GM12874 (cell line): ENCODE measurements around the gene KIAA0930.

Source experiments
- TF ChIP-seq, protein P1 (sequence below): IDR thresholded peaks from 2 replicates; pipeline ENCODE4 v1.5.1; 2011; ENCODE audit warnings: low read depth, mild to moderate bottlenecking, control low read depth, low read length, moderate library complexity; ENCODE audit not compliant: insufficient read depth

Gene KIAA0930

GRCh38 chr22:45188779-45189178, 51.9 kb downstream of the KIAA0930 start:
- TF ChIP-seq, protein P1, sequence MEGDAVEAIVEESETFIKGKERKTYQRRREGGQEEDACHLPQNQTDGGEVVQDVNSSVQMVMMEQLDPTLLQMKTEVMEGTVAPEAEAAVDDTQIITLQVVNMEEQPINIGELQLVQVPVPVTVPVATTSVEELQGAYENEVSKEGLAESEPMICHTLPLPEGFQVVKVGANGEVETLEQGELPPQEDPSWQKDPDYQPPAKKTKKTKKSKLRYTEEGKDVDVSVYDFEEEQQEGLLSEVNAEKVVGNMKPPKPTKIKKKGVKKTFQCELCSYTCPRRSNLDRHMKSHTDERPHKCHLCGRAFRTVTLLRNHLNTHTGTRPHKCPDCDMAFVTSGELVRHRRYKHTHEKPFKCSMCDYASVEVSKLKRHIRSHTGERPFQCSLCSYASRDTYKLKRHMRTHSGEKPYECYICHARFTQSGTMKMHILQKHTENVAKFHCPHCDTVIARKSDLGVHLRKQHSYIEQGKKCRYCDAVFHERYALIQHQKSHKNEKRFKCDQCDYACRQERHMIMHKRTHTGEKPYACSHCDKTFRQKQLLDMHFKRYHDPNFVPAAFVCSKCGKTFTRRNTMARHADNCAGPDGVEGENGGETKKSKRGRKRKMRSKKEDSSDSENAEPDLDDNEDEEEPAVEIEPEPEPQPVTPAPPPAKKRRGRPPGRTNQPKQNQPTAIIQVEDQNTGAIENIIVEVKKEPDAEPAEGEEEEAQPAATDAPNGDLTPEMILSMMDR: no peak

- TF ChIP-seq, protein P1: no peak
These were observed 52.8 kb downstream of the KIAA0930 start for GRCh38 chr22:45187891-45188290.

DNA sequence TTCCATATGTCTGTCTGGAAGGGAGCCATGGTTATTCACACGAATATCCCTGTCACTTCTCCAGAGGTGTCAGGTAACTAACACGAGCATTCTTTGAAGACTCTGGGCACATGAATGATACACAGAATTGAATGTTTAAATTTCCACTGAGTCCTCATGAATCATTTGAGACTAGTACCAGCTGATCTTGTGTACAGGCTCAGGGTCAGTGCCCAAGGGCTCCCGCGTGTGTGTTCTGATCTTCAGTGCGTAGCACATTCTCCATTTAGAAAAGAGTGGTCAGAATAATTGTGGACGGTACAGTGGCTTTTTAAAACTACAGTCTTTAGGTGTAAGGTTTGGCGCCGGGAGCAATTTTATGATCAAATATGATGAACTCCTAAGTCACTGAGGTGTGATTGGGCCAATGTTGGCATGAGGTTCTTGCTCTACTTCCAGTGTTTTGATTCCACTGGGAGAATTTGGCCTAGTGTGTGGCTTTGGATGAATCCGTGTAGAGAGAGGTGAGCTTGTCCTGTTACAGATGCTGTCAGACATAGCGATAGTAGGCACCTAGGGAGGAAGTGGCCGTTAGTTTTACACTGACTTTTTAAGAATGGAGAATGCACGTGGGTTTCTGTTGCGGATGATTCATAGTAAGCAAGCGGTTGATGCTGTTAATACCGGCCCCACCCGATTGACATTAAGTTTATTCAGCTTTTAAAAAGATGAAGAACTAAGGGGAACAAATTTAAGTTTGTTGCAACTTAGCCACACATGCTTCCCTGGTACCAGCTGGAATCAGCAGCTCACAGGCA, 54.8 kb downstream of the KIAA0930 start:
- TF ChIP-seq, protein P1: no peak

GRCh38 chr22:45183974-45184373, 56.7 kb downstream of the KIAA0930 start:
- TF ChIP-seq, protein P1: no peak

DNA sequence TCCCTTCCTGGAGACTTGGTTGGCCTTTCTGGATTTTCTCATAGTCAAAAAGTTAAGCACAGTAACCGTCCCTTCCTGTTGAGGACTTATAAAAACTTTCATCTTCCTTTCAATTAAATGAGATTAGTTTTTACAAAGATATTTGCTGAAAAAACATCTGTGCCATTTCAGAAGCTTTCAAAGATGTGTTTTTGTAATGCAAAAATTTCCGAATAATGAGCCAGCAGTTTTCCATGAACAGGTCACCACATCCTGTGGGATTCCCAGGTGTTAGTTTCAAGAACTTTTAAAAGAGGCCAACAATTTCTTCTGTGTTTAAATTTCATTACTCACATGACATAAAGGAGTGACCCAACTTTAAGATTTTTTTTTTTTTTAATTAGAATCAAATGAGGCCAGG, 58.9 kb downstream of the KIAA0930 start:
- TF ChIP-seq, protein P1: no peak

GRCh38 chr22:45181240-45181639, 59.5 kb downstream of the KIAA0930 start:
- TF ChIP-seq, protein P1: no peak

GRCh38 chr22:45180146-45180679, 60.5 kb downstream of the KIAA0930 start:
- TF ChIP-seq, protein P1: no peak
